ENCODE results near the gene APOD.

- TF ChIP-seq POLR2AphosphoS5 (IDR thresholded peaks at IDR 0.05; ENCODE audit: low read depth, low read length) (no peak), REST (IDR thresholded peaks at IDR 0.05; ENCODE audit: insufficient read depth in 1 of 2, low read depth in 2 of 2, low read length in 1 of 2) (no peak), TCF7L2 (IDR thresholded peaks at IDR 0.05; ENCODE audit: low read depth, low read length) (no peak), SIN3A (IDR thresholded peaks at IDR 0.05; ENCODE audit: borderline replicate concordance, insufficient read depth, low read depth, low read length) (no peak)
- TF ChIP-seq, protein P1, sequence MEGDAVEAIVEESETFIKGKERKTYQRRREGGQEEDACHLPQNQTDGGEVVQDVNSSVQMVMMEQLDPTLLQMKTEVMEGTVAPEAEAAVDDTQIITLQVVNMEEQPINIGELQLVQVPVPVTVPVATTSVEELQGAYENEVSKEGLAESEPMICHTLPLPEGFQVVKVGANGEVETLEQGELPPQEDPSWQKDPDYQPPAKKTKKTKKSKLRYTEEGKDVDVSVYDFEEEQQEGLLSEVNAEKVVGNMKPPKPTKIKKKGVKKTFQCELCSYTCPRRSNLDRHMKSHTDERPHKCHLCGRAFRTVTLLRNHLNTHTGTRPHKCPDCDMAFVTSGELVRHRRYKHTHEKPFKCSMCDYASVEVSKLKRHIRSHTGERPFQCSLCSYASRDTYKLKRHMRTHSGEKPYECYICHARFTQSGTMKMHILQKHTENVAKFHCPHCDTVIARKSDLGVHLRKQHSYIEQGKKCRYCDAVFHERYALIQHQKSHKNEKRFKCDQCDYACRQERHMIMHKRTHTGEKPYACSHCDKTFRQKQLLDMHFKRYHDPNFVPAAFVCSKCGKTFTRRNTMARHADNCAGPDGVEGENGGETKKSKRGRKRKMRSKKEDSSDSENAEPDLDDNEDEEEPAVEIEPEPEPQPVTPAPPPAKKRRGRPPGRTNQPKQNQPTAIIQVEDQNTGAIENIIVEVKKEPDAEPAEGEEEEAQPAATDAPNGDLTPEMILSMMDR (IDR thresholded peaks at IDR 0.05), result no peak
Measured at GRCh38 chr3:195555110-195555509, 28.6 kb downstream of the APOD start.

Measured in Panc1 (cell line).